ENCODE results near the gene ZNF440. TPM values are rescaled to one million over a fixed set of nuclear protein-coding genes. Genes with fewer than 3 reads are reported as not detected.

Gene ZNF440
- polyA plus RNA-seq, 1 experiment, result 6.3 TPM

- no peak overlapping the region for H3K27ac ChIP-seq (ENCODE audit: low read depth, low read length)
- POLR2A ChIA-PET, result no interaction called here
- H3K4me3 ChIP-seq (ENCODE audit: low read depth, low read length), result no peak overlapping the region
- DNase-seq (ENCODE audit: low read depth, low spot score), result no peak
- CTCF ChIA-PET, result no interaction called here
- peaks cover 40% of the 10 kb centered on the region for H3K9me3 ChIP-seq (ENCODE audit: control insufficient read depth, insufficient read depth, low read length)
- TF ChIP-seq, protein P1, sequence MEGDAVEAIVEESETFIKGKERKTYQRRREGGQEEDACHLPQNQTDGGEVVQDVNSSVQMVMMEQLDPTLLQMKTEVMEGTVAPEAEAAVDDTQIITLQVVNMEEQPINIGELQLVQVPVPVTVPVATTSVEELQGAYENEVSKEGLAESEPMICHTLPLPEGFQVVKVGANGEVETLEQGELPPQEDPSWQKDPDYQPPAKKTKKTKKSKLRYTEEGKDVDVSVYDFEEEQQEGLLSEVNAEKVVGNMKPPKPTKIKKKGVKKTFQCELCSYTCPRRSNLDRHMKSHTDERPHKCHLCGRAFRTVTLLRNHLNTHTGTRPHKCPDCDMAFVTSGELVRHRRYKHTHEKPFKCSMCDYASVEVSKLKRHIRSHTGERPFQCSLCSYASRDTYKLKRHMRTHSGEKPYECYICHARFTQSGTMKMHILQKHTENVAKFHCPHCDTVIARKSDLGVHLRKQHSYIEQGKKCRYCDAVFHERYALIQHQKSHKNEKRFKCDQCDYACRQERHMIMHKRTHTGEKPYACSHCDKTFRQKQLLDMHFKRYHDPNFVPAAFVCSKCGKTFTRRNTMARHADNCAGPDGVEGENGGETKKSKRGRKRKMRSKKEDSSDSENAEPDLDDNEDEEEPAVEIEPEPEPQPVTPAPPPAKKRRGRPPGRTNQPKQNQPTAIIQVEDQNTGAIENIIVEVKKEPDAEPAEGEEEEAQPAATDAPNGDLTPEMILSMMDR (IDR thresholded peaks at IDR 0.05; ENCODE audit: low read depth, low read length), result no peak
- H3K27me3 ChIP-seq (ENCODE audit: control insufficient read depth, insufficient read depth, low read length), result no peaks in the 10 kb centered on the region
These were observed 33.5 kb upstream of the ZNF440 start for GRCh38 chr19:11780431-11781020.

DNA sequence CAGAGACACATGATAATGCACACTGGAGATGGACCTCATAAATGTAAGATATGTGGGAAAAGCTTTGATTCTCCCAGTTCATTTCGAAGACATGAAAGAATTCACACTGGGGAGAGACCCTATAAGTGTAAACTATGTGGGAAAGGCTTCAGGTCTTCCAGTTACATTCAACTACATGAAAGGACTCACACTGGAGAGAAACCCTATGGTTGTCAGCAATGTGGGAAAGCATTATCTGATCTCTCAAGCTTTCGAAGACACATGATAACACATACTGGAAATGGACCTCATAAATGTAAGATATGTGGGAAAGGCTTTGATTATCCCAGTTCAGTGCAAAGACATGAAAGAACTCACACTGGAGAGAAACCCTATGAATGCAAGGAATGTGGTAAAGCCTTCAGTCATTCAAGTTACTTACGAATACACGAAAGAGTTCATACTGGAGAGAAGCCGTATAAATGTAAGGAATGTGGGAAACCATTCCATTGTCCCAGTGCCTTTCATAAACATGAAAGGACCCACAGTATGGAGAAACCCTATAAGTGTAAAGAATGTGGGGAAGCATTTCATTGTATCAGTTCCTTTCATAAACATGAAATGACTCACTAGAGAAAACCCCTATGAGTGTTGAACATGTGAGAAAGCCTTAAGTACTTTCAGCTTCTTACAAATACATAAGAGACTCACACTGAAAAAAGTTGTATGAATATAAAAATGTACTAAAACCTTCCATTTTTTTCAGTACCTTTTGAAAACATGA is 32.6 kb upstream of the ZNF440 start:
- ChIA-PET POLR2A (no interaction called here), CTCF (interaction anchor here (1.7 kb wide), 1 partner anchor 16 kb away, joined by 6 read pairs; no protein-coding TSS in a partner anchor)
- no peak overlapping the region for H3K27ac ChIP-seq (ENCODE audit: low read depth, low read length)
- TF ChIP-seq, protein P1 (IDR thresholded peaks at IDR 0.05; ENCODE audit: low read depth, low read length), result no peak
- peaks cover 47% of the 10 kb centered on the region for H3K9me3 ChIP-seq (ENCODE audit: control insufficient read depth, insufficient read depth, low read length)
- DNase-seq (ENCODE audit: low read depth, low spot score), result no peak
- no peak overlapping the region for H3K4me3 ChIP-seq (ENCODE audit: low read depth, low read length)
- no peaks in the 10 kb centered on the region for H3K27me3 ChIP-seq (ENCODE audit: control insufficient read depth, insufficient read depth, low read length)

DNA sequence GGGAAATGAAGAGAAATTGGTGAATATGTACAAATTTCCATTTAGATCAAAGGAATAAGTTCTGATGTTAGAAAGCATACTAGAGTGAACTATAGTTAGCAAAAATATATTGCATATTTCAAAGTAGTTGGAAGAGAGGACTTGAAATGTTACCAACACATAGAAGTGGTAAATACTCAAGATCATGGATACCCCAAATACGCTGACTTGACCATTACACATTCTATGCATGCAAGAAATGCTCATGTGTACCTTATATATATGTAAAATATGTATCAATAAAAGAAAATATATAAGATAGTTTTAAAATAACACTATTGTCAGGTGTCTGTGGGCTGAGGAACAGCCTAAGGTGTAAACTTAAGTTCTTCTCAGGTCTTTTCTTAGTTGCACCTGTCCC is 30.3 kb upstream of the ZNF440 start:
- ChIA-PET POLR2A (no interaction called here), CTCF (no interaction called here)
- H3K27ac ChIP-seq (ENCODE audit: low read depth, low read length), result no peak overlapping the region

GRCh38 chr19:11784356-11784755 is 29.7 kb upstream of the ZNF440 start:
- H3K9me3 ChIP-seq (ENCODE audit: control insufficient read depth, insufficient read depth, low read length), result peaks cover 44% of the 10 kb centered on the region
- H3K27ac ChIP-seq (ENCODE audit: low read depth, low read length), result no peak overlapping the region
- POLR2A ChIA-PET, result no interaction called here
- DNase-seq (ENCODE audit: low read depth, low spot score), result no peak
- CTCF ChIA-PET, result no interaction called here
- no peak overlapping the region for H3K4me3 ChIP-seq (ENCODE audit: low read depth, low read length)
- TF ChIP-seq, protein P1 (IDR thresholded peaks at IDR 0.05; ENCODE audit: low read depth, low read length), result no peak
- H3K27me3 ChIP-seq (ENCODE audit: control insufficient read depth, insufficient read depth, low read length), result no peaks in the 10 kb centered on the region

More for the DNA sequence above, 30.3 kb upstream of the ZNF440 start:
- H3K9me3 ChIP-seq (ENCODE audit: control insufficient read depth, insufficient read depth, low read length), result peaks cover 50% of the 10 kb centered on the region
- H3K4me3 ChIP-seq (ENCODE audit: low read depth, low read length), result no peak overlapping the region
- H3K27me3 ChIP-seq (ENCODE audit: control insufficient read depth, insufficient read depth, low read length), result no peaks in the 10 kb centered on the region
- TF ChIP-seq, protein P1 (IDR thresholded peaks at IDR 0.05; ENCODE audit: low read depth, low read length), result no peak
- DNase-seq (ENCODE audit: low read depth, low spot score), result no peak

DNA sequence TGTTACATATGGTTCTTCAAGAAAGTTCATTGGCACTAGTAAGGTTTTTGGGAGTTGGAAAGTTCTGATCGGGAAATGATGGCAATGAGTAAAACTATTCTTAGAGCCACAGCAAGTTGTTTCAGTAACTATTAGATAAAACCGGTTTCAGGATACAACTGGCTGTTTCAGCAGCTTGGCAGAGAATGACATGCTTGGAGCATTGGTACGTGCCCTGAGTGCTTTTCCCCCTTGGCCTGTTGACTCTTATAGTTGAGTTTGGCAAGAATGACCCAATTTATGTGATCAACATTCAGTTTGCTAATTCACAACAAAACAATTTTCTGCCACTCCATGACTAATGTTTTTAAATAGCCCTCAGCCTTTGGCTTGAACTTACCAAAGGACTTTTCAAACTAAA is 26.5 kb upstream of the ZNF440 start:
- no peaks in the 10 kb centered on the region for H3K27me3 ChIP-seq (ENCODE audit: control insufficient read depth, insufficient read depth, low read length)
- CTCF ChIA-PET, result interaction anchor here (0.8 to 1.2 kb wide), 2 partner anchors 10 to 93 kb away, joined by 3 to 4 read pairs; no protein-coding TSS in a partner anchor
- no peak overlapping the region for H3K27ac ChIP-seq (ENCODE audit: low read depth, low read length)
- POLR2A ChIA-PET, result no interaction called here
- H3K9me3 ChIP-seq (ENCODE audit: control insufficient read depth, insufficient read depth, low read length), result peaks cover 42% of the 10 kb centered on the region
- no peak overlapping the region for H3K4me3 ChIP-seq (ENCODE audit: low read depth, low read length)
- DNase-seq (ENCODE audit: low read depth, low spot score), result no peak
- TF ChIP-seq, protein P1 (IDR thresholded peaks at IDR 0.05; ENCODE audit: low read depth, low read length), result no peak
